ES-I3 (cell line): ENCODE measurements around the gene ULK3.

ENCODE experiments used
- H3K36me3 ChIP-seq: 2 replicates; pipeline ENCODE4 v1.6.1; 2013; ENCODE audit warnings: mild to moderate bottlenecking, low read length, control low read depth, moderate library complexity; ENCODE audit not compliant: insufficient read depth
- H3K4me1 ChIP-seq: 2 replicates; pipeline ENCODE4 v1.6.1; 2013; ENCODE audit warnings: mild to moderate bottlenecking, control low read depth, low read length; ENCODE audit not compliant: insufficient read depth
- H3K9ac ChIP-seq: 2 replicates; pipeline ENCODE4 v1.6.1; 2013; ENCODE audit warnings: low read depth, mild to moderate bottlenecking, low read length, moderate library complexity
- H3K9me3 ChIP-seq: 2 replicates; pipeline ENCODE4 v1.6.1; 2013; ENCODE audit warnings: mild to moderate bottlenecking, low read length, moderate library complexity; ENCODE audit not compliant: control insufficient read depth, insufficient read depth

The ULK3 gene

DNA sequence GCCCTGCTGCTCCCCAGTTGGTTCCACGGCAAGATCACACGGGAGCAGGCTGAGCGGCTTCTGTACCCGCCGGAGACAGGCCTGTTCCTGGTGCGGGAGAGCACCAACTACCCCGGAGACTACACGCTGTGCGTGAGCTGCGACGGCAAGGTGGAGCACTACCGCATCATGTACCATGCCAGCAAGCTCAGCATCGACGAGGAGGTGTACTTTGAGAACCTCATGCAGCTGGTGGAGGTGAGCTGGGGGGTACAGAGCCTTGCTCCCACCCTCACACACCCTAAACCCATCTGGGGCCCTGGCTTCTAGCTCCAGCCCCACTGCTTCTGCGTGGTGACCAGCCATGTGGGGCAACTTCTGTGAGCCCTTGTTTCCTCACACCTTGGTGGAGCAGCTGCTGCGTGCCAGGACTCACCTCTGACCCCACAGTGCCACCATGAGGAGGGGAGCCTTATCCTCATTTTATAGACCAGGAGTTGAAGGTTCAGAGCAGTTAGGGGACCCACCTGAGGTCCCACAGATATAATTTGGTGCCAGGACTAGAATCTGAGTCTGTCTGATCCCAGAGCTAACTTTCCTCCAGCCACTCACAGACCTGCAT, 43.6 kb downstream of the ULK3 start:
- H3K9me3 ChIP-seq = no peaks in the 10 kb centered on the region
- H3K36me3 ChIP-seq = peaks cover 5% of the 10 kb centered on the region; the same call in 1 of the 2 replicates
- no peak overlapping the region for H3K9ac ChIP-seq
- peaks cover 5% of the 10 kb centered on the region; the same call in 1 of the 2 replicates for H3K4me1 ChIP-seq

DNA sequence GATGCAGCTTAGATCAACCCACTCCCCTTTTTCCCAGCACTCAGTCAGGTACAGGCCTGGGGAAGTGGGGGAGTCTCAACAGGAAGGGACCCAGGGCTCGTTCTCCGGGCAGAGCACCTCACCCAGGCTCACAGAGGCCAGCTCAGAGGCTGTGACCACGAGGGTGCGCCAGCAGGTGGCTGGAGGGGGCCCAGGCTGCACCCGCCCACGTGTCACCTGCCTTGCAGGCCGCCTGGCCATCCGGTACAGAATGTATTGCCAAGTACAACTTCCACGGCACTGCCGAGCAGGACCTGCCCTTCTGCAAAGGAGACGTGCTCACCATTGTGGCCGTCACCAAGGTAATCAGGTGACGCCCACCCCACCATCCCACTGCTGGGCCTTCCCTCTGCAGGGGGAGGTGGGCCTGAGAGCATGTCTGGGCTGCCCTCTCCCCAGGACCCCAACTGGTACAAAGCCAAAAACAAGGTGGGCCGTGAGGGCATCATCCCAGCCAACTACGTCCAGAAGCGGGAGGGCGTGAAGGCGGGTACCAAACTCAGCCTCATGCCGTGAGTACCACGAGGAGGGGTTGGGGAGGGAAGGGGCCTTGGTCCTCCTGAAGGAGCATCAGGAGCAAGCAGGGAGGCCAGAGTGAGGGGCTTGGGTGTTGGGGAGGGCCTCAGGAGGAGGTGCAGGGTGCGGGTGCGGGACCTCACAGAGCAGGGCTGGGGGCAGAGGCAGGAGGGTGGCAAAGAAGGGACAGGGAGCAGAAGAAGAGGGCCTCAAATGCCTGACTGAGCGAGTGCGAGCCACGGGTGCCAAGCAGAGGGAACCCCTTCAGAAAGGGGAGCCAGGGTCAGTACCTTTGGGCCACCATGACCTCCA, 44.3 kb downstream of the ULK3 start:
- no peaks in the 10 kb centered on the region for H3K9me3 ChIP-seq
- no peaks in the 10 kb centered on the region for H3K36me3 ChIP-seq
- no peak overlapping the region for H3K9ac ChIP-seq
- peaks cover 5% of the 10 kb centered on the region; the same call in 1 of the 2 replicates for H3K4me1 ChIP-seq

DNA sequence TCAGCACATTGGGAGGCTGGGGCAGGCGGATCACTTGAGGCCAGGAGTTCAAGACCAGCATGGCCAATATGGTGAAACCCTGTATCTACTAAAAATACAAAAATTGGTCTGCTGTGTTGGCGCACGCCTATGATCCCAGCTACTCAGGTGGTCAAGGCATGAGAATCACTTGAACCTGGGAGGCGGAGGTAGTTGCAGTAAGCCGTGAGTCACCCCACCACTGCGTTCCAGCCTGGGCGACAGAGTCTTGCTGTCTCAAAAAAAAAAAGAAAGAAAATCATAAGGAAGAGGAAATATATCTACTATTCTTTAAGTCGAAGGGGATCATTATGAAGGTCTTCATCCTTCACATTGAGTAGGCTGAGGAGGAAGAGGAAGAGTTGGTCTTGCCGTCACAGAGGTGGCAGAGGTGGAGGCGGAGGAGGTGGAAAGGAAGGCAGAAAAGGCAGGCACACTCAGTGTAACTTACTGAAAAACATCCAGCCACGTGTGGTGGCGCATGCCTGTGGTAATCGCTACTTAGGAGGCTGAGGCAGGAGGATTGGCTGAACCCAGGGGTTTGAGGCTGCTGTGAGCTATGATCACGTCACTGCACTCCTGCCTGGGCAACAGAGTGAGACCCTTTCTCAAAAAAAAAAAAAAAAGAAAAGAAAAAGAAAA, 46.9 kb downstream of the ULK3 start:
- Histone ChIP-seq H3K4me1 (peaks cover 13% of the 10 kb centered on the region; the same call in 1 of the 2 replicates), H3K9ac (no peak overlapping the region), H3K9me3 (no peaks in the 10 kb centered on the region), H3K36me3 (no peaks in the 10 kb centered on the region)

DNA sequence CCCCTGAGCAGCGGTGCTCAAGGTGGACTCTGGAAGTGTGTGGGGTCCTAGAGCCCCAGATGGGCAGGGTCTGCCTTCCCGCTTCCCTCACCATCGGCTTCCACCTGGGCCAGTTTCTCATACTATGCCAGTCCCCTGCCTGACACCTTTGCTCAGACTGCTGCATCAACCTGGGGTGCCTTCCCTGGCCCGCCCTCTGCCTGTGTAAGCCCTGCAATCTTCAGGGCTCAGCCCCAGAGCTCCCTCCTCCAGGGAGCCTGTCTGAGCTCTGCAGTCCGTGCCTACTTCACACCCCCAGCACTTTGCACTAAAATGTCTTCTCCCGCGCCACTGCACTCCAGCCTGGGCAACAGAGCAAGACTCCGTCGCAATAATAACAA, 48.0 kb downstream of the ULK3 start:
- Histone ChIP-seq H3K9ac (no peak overlapping the region), H3K36me3 (no peaks in the 10 kb centered on the region)

DNA sequence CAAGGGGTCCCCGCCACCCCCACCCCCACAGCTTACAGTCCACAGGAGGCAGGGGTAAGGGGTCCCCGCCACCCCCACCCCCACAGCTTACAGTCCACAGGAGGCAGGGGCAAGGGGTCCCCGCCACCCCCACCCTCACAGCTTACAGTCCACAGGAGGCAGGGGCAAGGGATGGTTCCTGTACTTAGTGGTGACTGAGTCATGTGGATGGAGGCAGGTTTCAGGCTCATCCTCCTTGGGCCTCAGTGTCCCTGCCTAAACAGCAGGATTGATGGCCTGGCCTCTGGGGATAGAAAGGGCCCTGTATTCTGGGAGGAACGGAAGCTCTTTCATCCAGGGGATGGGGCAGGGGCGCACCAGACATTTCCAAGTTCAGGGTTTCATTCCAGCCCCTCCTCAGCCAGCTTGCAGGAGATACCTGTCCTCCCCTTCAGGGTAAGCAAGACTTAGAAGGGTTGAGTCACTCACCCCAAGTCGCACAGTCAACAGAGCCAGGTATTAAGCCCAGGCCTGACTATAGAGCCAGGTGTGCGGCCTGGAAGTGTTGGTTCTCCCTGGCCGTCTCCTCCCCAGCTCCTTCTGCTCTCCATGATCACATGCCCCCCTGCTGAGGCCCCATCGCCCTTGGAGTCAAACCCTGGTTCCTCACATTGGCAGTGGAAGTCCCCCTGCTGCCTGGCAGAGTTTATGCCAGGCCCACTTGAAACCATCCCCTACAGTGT, 48.5 kb downstream of the ULK3 start:
- Histone ChIP-seq H3K9ac (no peak overlapping the region), H3K4me1 (peaks cover 13% of the 10 kb centered on the region; the same call in 1 of the 2 replicates)

More for the DNA sequence above, 48.0 kb downstream of the ULK3 start:
- H3K9me3 ChIP-seq = no peaks in the 10 kb centered on the region
- H3K4me1 ChIP-seq = peaks cover 12% of the 10 kb centered on the region; the same call in 1 of the 2 replicates

GRCh38 chr15:74793135-74794028, 49.6 kb downstream of the ULK3 start:
- H3K9ac ChIP-seq = no peak overlapping the region
- no peaks in the 10 kb centered on the region for H3K9me3 ChIP-seq
- H3K4me1 ChIP-seq = peaks cover 24% of the 10 kb centered on the region
- H3K36me3 ChIP-seq = no peaks in the 10 kb centered on the region

More for the DNA sequence above, 48.5 kb downstream of the ULK3 start:
- Histone ChIP-seq H3K36me3 (no peaks in the 10 kb centered on the region), H3K9me3 (no peaks in the 10 kb centered on the region)

DNA sequence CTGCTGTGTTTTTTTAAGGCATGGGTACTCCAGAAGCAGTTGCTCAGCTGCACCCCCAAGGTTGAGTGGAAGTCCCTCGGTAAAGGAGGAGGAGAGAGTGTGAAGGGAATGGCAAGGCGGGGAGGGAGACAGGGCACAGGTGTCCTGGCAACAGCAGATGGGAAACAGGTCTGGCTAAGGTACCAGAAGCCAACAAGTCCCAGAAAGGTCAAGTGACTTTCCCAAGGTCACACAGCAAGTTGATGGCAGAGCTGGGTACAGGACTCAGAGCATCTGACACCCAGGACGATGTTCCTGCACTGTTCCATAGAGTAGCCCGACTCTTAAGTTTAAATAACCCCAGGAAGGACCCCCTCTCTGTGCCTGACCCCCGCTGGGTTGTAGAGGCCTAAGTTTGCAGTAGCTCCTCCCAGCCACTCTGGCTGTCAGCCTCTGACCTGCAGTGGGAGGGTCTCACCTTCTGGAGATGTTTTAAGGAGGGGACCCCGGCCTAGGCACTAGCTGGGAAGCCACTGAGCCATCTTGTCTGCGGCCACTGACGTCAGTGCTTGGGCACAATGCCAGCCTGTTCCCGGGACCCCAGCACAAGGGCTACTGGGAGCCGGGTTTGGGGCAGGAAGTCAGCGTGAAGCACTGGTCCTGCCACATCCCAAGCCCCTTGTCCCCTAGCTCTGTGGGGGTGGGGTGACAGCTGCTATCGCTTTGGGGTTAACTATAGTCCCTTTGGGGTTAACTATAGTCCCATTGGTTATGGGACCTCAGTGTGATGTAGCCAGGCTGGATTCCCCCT, 50.5 kb downstream of the ULK3 start:
- Histone ChIP-seq H3K36me3 (no peaks in the 10 kb centered on the region), H3K9ac (no peak overlapping the region), H3K9me3 (no peaks in the 10 kb centered on the region), H3K4me1 (peaks cover 30% of the 10 kb centered on the region)

- H3K4me1 ChIP-seq = peaks cover 30% of the 10 kb centered on the region
- no peaks in the 10 kb centered on the region for H3K36me3 ChIP-seq
- H3K9ac ChIP-seq = no peak overlapping the region
- no peaks in the 10 kb centered on the region for H3K9me3 ChIP-seq
These were observed 51.3 kb downstream of the ULK3 start for GRCh38 chr15:74791667-74792066.

- no peaks in the 10 kb centered on the region for H3K36me3 ChIP-seq
- H3K4me1 ChIP-seq = peaks cover 30% of the 10 kb centered on the region
- H3K9me3 ChIP-seq = no peaks in the 10 kb centered on the region
- H3K9ac ChIP-seq = no peak overlapping the region
These were observed 51.9 kb downstream of the ULK3 start for GRCh38 chr15:74791007-74791406.

DNA sequence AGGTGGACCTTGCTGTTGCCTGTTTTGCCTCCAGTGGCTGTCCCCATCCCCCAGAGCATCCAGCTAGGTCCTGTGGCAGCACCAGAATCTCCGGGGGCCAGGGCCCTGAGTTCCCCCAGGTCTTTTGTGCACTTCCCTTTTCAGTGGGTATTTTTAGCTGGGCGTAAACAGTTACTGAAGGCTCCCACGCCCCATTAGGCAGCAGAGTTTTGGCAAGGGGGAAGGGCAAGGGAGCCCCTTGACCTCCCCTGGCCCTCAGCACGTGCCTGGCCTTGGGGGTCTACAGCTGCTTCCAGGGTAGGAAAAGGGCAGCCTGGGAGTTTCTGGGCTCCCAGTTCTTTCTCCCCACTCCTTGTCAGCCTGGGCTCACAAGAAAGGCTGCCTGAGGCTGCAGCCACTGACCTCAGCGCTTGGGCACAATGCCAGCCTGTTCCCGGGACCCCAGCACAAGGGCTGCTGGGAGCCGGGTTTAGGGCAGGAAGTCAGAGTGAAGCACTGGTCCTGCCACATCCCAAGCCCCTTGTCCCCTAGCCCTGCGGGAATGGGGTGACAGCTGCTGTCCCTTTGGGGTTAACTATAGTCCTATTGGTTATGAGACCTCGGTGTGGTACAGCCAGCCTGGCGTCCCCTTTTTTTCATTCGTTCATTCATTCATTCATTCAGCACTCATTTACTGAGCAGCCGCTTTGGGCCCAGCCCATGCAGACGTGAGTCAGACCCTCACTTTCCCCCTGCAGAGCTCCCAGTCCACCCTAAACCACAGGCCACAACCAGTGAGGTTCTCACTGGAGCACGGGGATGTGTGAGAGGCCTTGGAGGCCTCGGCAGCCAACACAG, 52.7 kb downstream of the ULK3 start:
- no peak overlapping the region for H3K9ac ChIP-seq
- H3K9me3 ChIP-seq = no peaks in the 10 kb centered on the region
- H3K36me3 ChIP-seq = no peaks in the 10 kb centered on the region
- H3K4me1 ChIP-seq = peaks cover 30% of the 10 kb centered on the region

GRCh38 chr15:74789741-74790079, 53.2 kb downstream of the ULK3 start:
- H3K9me3 ChIP-seq = no peaks in the 10 kb centered on the region
- H3K4me1 ChIP-seq = peaks cover 30% of the 10 kb centered on the region
- H3K9ac ChIP-seq = no peak overlapping the region
- no peaks in the 10 kb centered on the region for H3K36me3 ChIP-seq

- no peak overlapping the region for H3K9ac ChIP-seq
- H3K9me3 ChIP-seq = no peaks in the 10 kb centered on the region
- H3K36me3 ChIP-seq = no peaks in the 10 kb centered on the region
- H3K4me1 ChIP-seq = peaks cover 30% of the 10 kb centered on the region
These were observed 53.8 kb downstream of the ULK3 start for GRCh38 chr15:74789171-74789631.
